GM23248 (cell line): ENCODE data around the gene DPYD. TPM values are rescaled to one million over a fixed set of nuclear protein-coding genes. Genes with fewer than 3 reads are reported as not detected.

ENCODE experiments used
- DNase-seq: peaks from one replicate; pipeline ENCODE4 v3.0.0-alpha.2; 2015
- H2AFZ ChIP-seq: fragments of 200-600 bp; sonication (generic); 2 replicates; pipeline ENCODE4 v1.6.1; 2016; ENCODE audit warnings: antibody characterized with exemption
- H3F3A ChIP-seq: fragments of 200-600 bp; sonication (generic); 2 replicates; pipeline ENCODE4 v1.6.1; 2016; ENCODE audit warnings: mild to moderate bottlenecking, antibody characterized with exemption, mixed run types; ENCODE audit not compliant: insufficient read depth
- H3K27ac ChIP-seq: fragments of 200-600 bp; sonication (generic); 2 replicates; pipeline ENCODE4 v1.5.1; 2016; ENCODE audit warnings: mild to moderate bottlenecking
- H3K27me3 ChIP-seq: fragments of 200-600 bp; sonication (generic); replicated peaks from 2 replicates; pipeline ENCODE4 v1.6.1; 2016; ENCODE audit warnings: mild to moderate bottlenecking; ENCODE audit not compliant: insufficient read depth
- H3K36me3 ChIP-seq: fragments of 200-600 bp; sonication (generic); 2 replicates; pipeline ENCODE4 v1.6.1; 2016; ENCODE audit warnings: low read depth, mild to moderate bottlenecking
- H3K4me1 ChIP-seq: fragments of 200-600 bp; sonication (generic); 2 replicates; pipeline ENCODE4 v1.6.1; 2016; ENCODE audit warnings: mild to moderate bottlenecking; ENCODE audit not compliant: insufficient read depth
- H3K4me2 ChIP-seq: fragments of 200-600 bp; sonication (generic); one replicate; pipeline ENCODE4 v1.6.1; 2016; ENCODE audit warnings: mild to moderate bottlenecking; ENCODE audit not compliant: unreplicated experiment
- H3K4me3 ChIP-seq: fragments of 200-600 bp; sonication (generic); 2 replicates; pipeline ENCODE4 v1.5.1; 2016; ENCODE audit warnings: mild to moderate bottlenecking
- H3K79me2 ChIP-seq: fragments of 200-600 bp; sonication (generic); 2 replicates; pipeline ENCODE4 v1.6.1; 2016; ENCODE audit warnings: mild to moderate bottlenecking; ENCODE audit not compliant: insufficient read depth
- H3K9ac ChIP-seq: fragments of 200-600 bp; sonication (generic); 2 replicates; pipeline ENCODE4 v1.6.1; 2016; ENCODE audit warnings: mild to moderate bottlenecking
- H3K9me2 ChIP-seq: fragments of 200-600 bp; sonication (generic); 2 replicates; pipeline ENCODE4 v1.6.1; 2016; ENCODE audit warnings: mixed run types, mild to moderate bottlenecking, moderate library complexity; ENCODE audit not compliant: insufficient read depth
- H3K9me3 ChIP-seq: fragments of 200-600 bp; sonication (generic); one replicate; pipeline ENCODE4 v1.6.1; 2017; ENCODE audit warnings: low read depth
- H4K20me1 ChIP-seq: fragments of 200-600 bp; sonication (generic); 2 replicates; pipeline ENCODE4 v1.6.0; 2016; ENCODE audit not compliant: insufficient read depth
- EZH2 ChIP-seq: fragments of 200-600 bp; sonication (generic); IDR thresholded peaks from 2 replicates; pipeline ENCODE4 v1.6.1; 2018; ENCODE audit warnings: antibody characterized with exemption, mild to moderate bottlenecking; ENCODE audit not compliant: insufficient read depth, poor library complexity, severe bottlenecking
- EZH2phosphoT487 ChIP-seq: fragments of 200-600 bp; sonication (generic); IDR thresholded peaks from 2 replicates; pipeline ENCODE4 v1.6.1; 2018; ENCODE audit warnings: antibody characterized with exemption, moderate library complexity, mild to moderate bottlenecking, low read depth; ENCODE audit not compliant: insufficient read depth
- WGBS, 2 experiments: methylation state at CpG; one replicate each; pipeline ENCODE4 v1.1.6; 2015 to 2017; ENCODE audit warnings: low lambda C conversion rate in 2 of 2, low coverage in 1 of 2; ENCODE audit errors: missing lambda C conversion rate in 2 of 2; 5-methylcytosine and 5-hydroxymethylcytosine counted together
- in situ Hi-C: fragments of 300-500 bp; cut with MboI; formaldehyde crosslinking; loops from 2 replicates; pipeline ENCODE4 v1.15.0; 2020
- polyA plus RNA-seq: library from polyadenylated mRNA; unstranded; fragments of >200 nt; fragmentation: Nextera tagmentation; extraction: Ambion mirVana; gene quantifications from 2 replicates; pipeline ENCODE4 v1.2.1, GENCODE V29; 2016
- total RNA-seq: library from RNA; depleted of rRNA; stranded (reverse); fragments of >200 nt; shearing (Covaris generic); gene quantifications from 2 replicates; pipeline ENCODE4 v1.2.3, GENCODE V29; 2014

DPYD gene
- total and polyA plus RNA-seq, 2 experiments from 2014 or later = 38.4 to 70.7 TPM

GRCh38 chr1:97571760-97572159, 349.1 kb downstream of the DPYD start:
- H3K4me2 ChIP-seq = no peak overlapping the region
- H3K27me3 ChIP-seq = no peaks in the 10 kb centered on the region
- no peak overlapping the region for H2AFZ ChIP-seq
- H3K4me3 ChIP-seq = no peak overlapping the region
- H3K9me3 ChIP-seq = no peaks in the 10 kb centered on the region
- peaks cover 7% of the 10 kb centered on the region for H3F3A ChIP-seq
- no peak overlapping the region for H3K27ac ChIP-seq
- H3K79me2 ChIP-seq = no peaks in the 10 kb centered on the region
- H3K4me1 ChIP-seq = peaks cover 21% of the 10 kb centered on the region
- WGBS, 2 experiments = 100% methylated on average over 1 of the region's 1 CpG
- in situ Hi-C loops = no loop called here
- H3K9ac ChIP-seq = no peak overlapping the region
- no peaks in the 10 kb centered on the region for H3K9me2 ChIP-seq
- H3K36me3 ChIP-seq = peaks cover 18% of the 10 kb centered on the region; the same call in 1 of the 2 replicates
- H4K20me1 ChIP-seq = no peaks in the 10 kb centered on the region
- no peak for DNase-seq
- TF ChIP-seq EZH2phosphoT487 = no peak
- no peak for TF ChIP-seq EZH2

DNA sequence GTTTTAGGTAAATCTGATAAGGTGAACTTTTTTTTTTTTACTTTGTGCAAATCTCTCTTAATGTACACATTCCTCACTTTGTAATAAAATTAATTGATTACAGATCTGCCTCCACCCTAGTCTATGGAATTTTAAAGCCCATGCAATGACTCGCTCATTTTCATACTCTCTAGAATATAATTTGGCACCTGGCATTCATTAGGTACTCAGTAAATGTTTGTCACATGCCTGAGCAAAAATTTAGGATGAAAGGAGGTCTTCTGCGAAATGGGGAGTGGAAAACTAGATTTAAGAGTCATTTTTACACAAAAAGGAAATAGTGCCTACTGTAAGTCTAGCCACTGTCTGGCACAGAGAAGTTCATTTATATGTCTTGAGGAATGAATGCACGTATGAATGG, 350.1 kb downstream of the DPYD start:
- Histone ChIP-seq H3K4me2 (no peak overlapping the region), H2AFZ (no peak overlapping the region), H4K20me1 (no peaks in the 10 kb centered on the region), H3F3A (peaks cover 7% of the 10 kb centered on the region), H3K27ac (no peak overlapping the region), H3K4me1 (peaks cover 21% of the 10 kb centered on the region), H3K9me3 (no peaks in the 10 kb centered on the region), H3K9ac (no peak overlapping the region), H3K27me3 (no peaks in the 10 kb centered on the region), H3K9me2 (no peaks in the 10 kb centered on the region), H3K36me3 (peaks cover 18% of the 10 kb centered on the region; the same call in 1 of the 2 replicates), H3K4me3 (no peak overlapping the region), H3K79me2 (no peaks in the 10 kb centered on the region)
- TF ChIP-seq EZH2 = no peak
- TF ChIP-seq EZH2phosphoT487 = no peak
- in situ Hi-C loops = no loop called here
- 97% methylated on average over 3 of the region's 3 CpGs for WGBS, 2 experiments
- DNase-seq = no peak

DNA sequence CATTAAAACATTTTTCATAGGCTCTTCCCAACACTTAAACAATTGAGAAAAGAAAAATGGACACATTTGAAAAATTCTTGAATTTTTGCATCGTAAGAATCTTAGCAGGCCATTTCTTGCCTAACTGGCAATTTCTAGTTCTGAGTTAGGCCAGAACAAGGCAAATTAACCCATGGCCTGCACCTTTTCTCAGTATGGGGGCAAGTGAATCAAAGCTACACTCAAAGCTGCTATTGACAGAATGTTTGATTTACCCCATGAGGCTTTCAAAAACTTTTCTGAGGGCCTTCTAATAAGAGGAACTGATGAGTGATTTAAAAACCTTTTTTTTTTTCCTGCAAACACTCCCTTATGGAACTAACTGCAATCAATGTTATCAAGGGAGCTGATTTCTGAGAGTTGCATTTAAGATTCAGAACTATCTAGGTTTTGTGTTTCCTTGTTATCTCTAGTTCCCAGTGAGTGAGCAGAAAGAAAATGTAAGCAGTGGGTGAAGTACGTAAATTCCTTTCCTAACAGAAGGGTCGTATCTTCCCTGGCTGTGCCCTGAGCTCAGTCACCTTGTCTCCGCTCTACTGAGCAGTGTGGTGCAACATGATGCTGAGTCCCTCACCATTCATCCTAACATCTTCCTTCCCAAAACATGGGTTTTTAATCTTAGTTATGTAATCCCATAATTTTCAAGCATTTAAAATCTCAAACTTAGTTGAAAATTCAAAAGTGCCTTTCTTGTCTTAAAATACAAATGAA, 353.7 kb downstream of the DPYD start:
- no peak overlapping the region for H3K4me2 ChIP-seq
- peaks cover 4% of the 10 kb centered on the region for H3F3A ChIP-seq
- 0 out of 2 replicates have a peak, but pooled peaks cover 11% of the 10 kb centered on the region for H3K36me3 ChIP-seq
- no peaks in the 10 kb centered on the region for H3K27me3 ChIP-seq
- TF ChIP-seq EZH2phosphoT487 (no peak), EZH2 (no peak)
- no peak for DNase-seq
- in situ Hi-C loops = no loop called here
- 96 to 97% methylated on average over 4 of the region's 4 CpGs for WGBS, 2 experiments
- no peaks in the 10 kb centered on the region for H3K9me3 ChIP-seq
- H3K9me2 ChIP-seq = no peaks in the 10 kb centered on the region
- H4K20me1 ChIP-seq = no peaks in the 10 kb centered on the region
- no peak overlapping the region for H3K27ac ChIP-seq
- peaks cover 8% of the 10 kb centered on the region for H3K4me1 ChIP-seq
- H3K9ac ChIP-seq = no peak overlapping the region
- H3K79me2 ChIP-seq = no peaks in the 10 kb centered on the region
- no peak overlapping the region for H3K4me3 ChIP-seq
- no peak overlapping the region for H2AFZ ChIP-seq

DNA sequence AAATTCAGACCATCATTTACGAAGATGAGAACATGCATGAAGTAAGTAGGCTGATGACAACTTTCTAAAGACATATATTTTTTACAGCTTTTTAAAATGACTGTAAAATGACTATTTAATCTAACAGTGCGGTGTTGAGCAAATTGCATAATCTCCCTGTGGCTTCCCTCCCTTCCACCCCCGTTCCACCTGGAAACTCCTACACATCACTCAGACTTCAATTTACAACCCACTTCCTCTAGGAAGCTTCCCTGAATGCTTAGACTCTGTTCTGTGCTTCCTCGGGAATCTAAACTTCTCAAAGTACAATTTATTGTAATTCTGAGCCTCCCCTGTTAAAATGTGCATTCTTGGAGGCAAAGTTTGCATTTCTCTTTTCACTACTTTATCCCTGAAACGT, 354.9 kb downstream of the DPYD start:
- Histone ChIP-seq H3K4me1 (peaks cover 13% of the 10 kb centered on the region), H3K4me2 (no peak overlapping the region), H2AFZ (no peak overlapping the region), H3K27ac (no peak overlapping the region), H3K27me3 (no peaks in the 10 kb centered on the region), H3K9me3 (no peaks in the 10 kb centered on the region), H4K20me1 (no peaks in the 10 kb centered on the region), H3K4me3 (no peak overlapping the region), H3K36me3 (0 out of 2 replicates have a peak, but pooled peaks cover 11% of the 10 kb centered on the region), H3K9me2 (no peaks in the 10 kb centered on the region), H3K9ac (no peak overlapping the region), H3F3A (peaks cover 11% of the 10 kb centered on the region), H3K79me2 (no peaks in the 10 kb centered on the region)
- no peak for DNase-seq
- 78 to 82% methylated on average over 5 of the region's 5 CpGs for WGBS, 2 experiments
- in situ Hi-C loops = no loop called here
- TF ChIP-seq EZH2phosphoT487 (no peak), EZH2 (no peak)
